A204.1 (cell line): Measurements from ENCODE around the gene IFNA4.
A peak's percentile ranks its signal among the peaks of the same experiment; 100 is the strongest.

Source experiments
- FAIRE-seq: peaks from 2 replicates; lab custom pipeline; 2012; peaks lifted over from hg19 to GRCh38; lab: Jason Lieb, UNC

Gene IFNA4

GRCh38 chr9:21165516-21165915 is 21.9 kb downstream of the IFNA4 start:
- FAIRE-seq = peak; percentile 81

GRCh38 chr9:21160178-21160577 is 27.2 kb downstream of the IFNA4 start:
- FAIRE-seq = no peak

GRCh38 chr9:21155501-21155900 is 31.9 kb downstream of the IFNA4 start:
- FAIRE-seq = no peak

GRCh38 chr9:21154018-21154608 is 33.3 kb downstream of the IFNA4 start:
- FAIRE-seq = no peak

- no peak for FAIRE-seq
These were observed 33.9 kb downstream of the IFNA4 start for GRCh38 chr9:21153336-21154017.

- no peak for FAIRE-seq
These were observed 42.8 kb downstream of the IFNA4 start for GRCh38 chr9:21144603-21145002.

- FAIRE-seq = no peak
These were observed 45.9 kb downstream of the IFNA4 start, which contains the start of gene IFNW1 for GRCh38 chr9:21141427-21141882. IFNW1 (minus strand) TSS chr9:21141832; CDS start chr9:21141570, 262 bp downstream.

- FAIRE-seq = no peak
These were observed 50.4 kb downstream of the IFNA4 start for GRCh38 chr9:21137020-21137419.
